GM19452 (cell line): Measurements from ENCODE around the gene RALGPS1.

ENCODE experiments used
- ATAC-seq: cut with Tn5 transposase; IDR thresholded peaks from one replicate; pipeline ENCODE4 v1.9.1; 2021; ENCODE audit not compliant: unreplicated experiment

RALGPS1 gene

GRCh38 chr9:126955811-126956210 lies 41.2 kb downstream of the RALGPS1 start:
- no peak for ATAC-seq

GRCh38 chr9:126956917-126957686 lies 42.5 kb downstream of the RALGPS1 start:
- ATAC-seq: no peak

GRCh38 chr9:126957687-126958053 lies 43.1 kb downstream of the RALGPS1 start:
- ATAC-seq: no peak

- no peak for ATAC-seq
Measured at GRCh38 chr9:126959336-126959735, 44.8 kb downstream of the RALGPS1 start.

- no peak for ATAC-seq
Measured at GRCh38 chr9:126959917-126960316, 45.3 kb downstream of the RALGPS1 start.

- no peak for ATAC-seq
Measured at GRCh38 chr9:126962336-126962735, 47.8 kb downstream of the RALGPS1 start.

- no peak for ATAC-seq
Measured at GRCh38 chr9:126965077-126965476, 50.5 kb downstream of the RALGPS1 start.

- ATAC-seq: no peak
Measured at GRCh38 chr9:126965541-126966428, 51.2 kb downstream of the RALGPS1 start.

GRCh38 chr9:126971261-126971660 lies 56.7 kb downstream of the RALGPS1 start:
- ATAC-seq: no peak

- ATAC-seq: no peak
Measured at GRCh38 chr9:126973651-126974529, 59.3 kb downstream of the RALGPS1 start.

- ATAC-seq: no peak
Measured at GRCh38 chr9:126974594-126974993, 60.0 kb downstream of the RALGPS1 start.

- no peak for ATAC-seq
Measured at GRCh38 chr9:126975327-126976220, 61.0 kb downstream of the RALGPS1 start.

GRCh38 chr9:126979461-126979860 lies 64.9 kb downstream of the RALGPS1 start:
- no peak for ATAC-seq

GRCh38 chr9:126980231-126980630 lies 65.6 kb downstream of the RALGPS1 start:
- no peak for ATAC-seq

GRCh38 chr9:126981218-126981617 lies 66.6 kb downstream of the RALGPS1 start:
- ATAC-seq: no peak

GRCh38 chr9:126982215-126983002 lies 67.8 kb downstream of the RALGPS1 start:
- no peak for ATAC-seq

- no peak for ATAC-seq
Measured at GRCh38 chr9:126983767-126984166, 69.2 kb downstream of the RALGPS1 start.

GRCh38 chr9:126984969-126985368 lies 70.4 kb downstream of the RALGPS1 start:
- ATAC-seq: no peak

- ATAC-seq: peak; percentile 70
Measured at GRCh38 chr9:126985870-126986498, 71.4 kb downstream of the RALGPS1 start.
